ENCODE results near the gene COTL1.

COTL1 gene

DNA sequence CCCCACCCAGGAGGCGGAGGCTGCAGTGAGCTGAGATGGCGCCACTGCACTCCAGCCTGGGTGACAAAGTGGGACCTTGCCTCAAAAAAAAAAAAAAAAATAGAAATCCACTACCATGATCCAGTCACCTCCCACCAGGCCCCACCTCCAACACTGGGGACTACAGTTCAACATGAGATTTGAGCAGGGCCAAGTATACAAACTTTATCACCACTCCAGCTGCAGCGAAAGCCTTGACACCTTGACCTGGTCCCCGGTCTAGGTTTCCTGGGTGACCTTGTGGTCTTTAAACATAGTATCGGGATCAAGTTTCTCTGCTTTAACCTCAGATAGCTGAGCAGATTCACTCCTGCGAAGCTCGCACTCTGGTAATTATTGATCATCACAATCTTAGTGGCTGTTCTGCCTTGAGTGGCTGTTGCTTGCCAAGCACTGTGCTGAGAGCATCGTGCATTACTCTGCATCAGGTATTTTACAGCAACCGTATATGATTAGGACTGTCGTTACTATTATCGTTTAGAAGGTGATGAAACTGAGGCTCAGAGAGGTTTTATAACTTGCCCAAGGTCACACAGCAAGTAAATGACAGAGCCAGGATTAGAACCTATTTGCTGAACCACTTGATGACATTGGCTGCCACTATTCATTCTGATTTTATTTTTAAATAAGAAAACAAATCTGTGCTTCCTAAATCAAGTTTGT is 63.1 kb downstream of the COTL1 start:
- Histone ChIP-seq H3K27me3 (peaks cover 12% of the 10 kb centered on the region; the same call in 1 of the 2 replicates), H3K4me1 (no peaks in the 10 kb centered on the region), H3K4me3 (ENCODE audit: low read depth, low read length) (no peak overlapping the region), H3K36me3 (no peaks in the 10 kb centered on the region), H3K9me3 (no peaks in the 10 kb centered on the region)
- no peak for DNase-seq
- TF ChIP-seq, protein P1, sequence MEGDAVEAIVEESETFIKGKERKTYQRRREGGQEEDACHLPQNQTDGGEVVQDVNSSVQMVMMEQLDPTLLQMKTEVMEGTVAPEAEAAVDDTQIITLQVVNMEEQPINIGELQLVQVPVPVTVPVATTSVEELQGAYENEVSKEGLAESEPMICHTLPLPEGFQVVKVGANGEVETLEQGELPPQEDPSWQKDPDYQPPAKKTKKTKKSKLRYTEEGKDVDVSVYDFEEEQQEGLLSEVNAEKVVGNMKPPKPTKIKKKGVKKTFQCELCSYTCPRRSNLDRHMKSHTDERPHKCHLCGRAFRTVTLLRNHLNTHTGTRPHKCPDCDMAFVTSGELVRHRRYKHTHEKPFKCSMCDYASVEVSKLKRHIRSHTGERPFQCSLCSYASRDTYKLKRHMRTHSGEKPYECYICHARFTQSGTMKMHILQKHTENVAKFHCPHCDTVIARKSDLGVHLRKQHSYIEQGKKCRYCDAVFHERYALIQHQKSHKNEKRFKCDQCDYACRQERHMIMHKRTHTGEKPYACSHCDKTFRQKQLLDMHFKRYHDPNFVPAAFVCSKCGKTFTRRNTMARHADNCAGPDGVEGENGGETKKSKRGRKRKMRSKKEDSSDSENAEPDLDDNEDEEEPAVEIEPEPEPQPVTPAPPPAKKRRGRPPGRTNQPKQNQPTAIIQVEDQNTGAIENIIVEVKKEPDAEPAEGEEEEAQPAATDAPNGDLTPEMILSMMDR (IDR thresholded peaks at IDR 0.05; ENCODE audit: low read depth, low read length), result no peak

DNA sequence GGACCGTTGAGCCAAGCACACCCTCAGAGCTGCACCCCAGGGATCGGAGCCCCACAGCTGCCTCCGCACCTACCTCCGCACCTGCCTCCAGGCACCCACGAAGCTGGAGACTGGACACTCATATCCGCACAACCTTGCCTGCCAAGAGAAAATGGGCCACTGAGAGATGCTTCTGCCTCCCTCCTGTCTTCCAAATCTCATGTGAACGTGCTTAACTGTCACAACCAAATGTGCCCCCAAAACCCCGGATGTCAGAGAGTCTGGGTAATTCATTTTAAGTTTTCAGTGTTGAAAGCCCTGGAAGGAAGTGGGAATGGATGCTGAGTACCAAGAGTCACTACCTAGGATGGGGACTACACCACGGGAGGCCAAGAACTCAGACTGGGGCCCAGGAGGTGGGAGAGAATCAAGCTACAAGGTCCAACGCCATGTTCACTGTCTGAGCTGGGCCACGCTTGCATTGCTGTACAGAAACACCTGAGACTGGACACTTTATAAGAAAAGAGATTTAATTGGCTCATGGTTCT is 63.9 kb downstream of the COTL1 start:
- Histone ChIP-seq H3K4me3 (ENCODE audit: low read depth, low read length) (no peak overlapping the region), H3K9me3 (no peaks in the 10 kb centered on the region), H3K36me3 (no peaks in the 10 kb centered on the region), H3K27me3 (peaks cover 12% of the 10 kb centered on the region; the same call in 1 of the 2 replicates), H3K4me1 (peaks cover 3% of the 10 kb centered on the region; the same call in 1 of the 2 replicates)
- no peak for DNase-seq
- TF ChIP-seq, protein P1 (IDR thresholded peaks at IDR 0.05; ENCODE audit: low read depth, low read length), result no peak

DNA sequence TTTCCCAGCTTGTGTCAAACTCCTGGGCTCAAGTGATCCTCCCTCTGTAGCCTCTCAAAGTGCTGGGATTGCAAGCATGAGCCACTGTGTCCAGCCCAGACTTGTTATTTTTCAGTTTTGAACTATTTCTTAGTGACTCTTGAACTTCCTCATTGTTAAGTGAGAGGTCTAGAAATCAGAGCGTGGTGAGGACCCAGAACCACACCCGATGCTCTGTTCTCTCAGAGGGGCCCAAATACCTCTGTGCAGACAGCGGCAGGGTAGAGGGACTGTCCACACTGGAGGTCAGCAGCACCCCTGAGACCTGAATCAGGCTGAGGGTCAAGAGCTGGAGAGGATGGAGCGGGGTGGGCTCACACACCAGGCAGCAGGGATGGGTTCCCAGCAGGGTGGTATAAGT is 65.7 kb downstream of the COTL1 start:
- Histone ChIP-seq H3K4me1 (peaks cover 3% of the 10 kb centered on the region; the same call in 1 of the 2 replicates), H3K27me3 (peaks cover 7% of the 10 kb centered on the region; the same call in 1 of the 2 replicates), H3K4me3 (ENCODE audit: low read depth, low read length) (no peak overlapping the region), H3K36me3 (no peaks in the 10 kb centered on the region), H3K9me3 (no peaks in the 10 kb centered on the region)
- DNase-seq, result no peak
- TF ChIP-seq, protein P1 (IDR thresholded peaks at IDR 0.05; ENCODE audit: low read depth, low read length), result no peak

DNA sequence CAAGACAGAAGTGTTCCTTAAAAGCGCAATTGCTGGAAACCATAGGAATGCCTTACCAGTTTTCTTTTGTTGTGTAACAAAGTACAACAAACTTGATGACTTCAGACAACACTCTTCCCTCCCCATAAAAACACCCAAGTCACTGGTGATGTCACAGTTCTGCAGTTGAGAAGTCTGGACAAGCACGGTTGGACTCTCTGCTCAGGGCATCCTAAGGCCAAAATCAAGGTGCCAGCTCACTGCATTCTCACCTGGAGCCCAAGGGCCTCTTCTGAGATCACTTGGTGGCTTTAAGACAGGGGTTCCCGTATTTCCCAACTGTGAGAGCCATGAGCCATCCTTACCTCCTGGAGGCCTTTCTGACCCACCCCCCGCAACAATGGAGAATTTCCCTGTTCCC is 67.8 kb downstream of the COTL1 start:
- DNase-seq, result no peak
- H3K27me3 ChIP-seq, result no peaks in the 10 kb centered on the region
- H3K9me3 ChIP-seq, result no peaks in the 10 kb centered on the region
- no peak overlapping the region for H3K4me3 ChIP-seq (ENCODE audit: low read depth, low read length)
- H3K36me3 ChIP-seq, result no peaks in the 10 kb centered on the region
- H3K4me1 ChIP-seq, result peaks cover 3% of the 10 kb centered on the region; the same call in 1 of the 2 replicates
- TF ChIP-seq, protein P1 (IDR thresholded peaks at IDR 0.05; ENCODE audit: low read depth, low read length), result no peak

DNA sequence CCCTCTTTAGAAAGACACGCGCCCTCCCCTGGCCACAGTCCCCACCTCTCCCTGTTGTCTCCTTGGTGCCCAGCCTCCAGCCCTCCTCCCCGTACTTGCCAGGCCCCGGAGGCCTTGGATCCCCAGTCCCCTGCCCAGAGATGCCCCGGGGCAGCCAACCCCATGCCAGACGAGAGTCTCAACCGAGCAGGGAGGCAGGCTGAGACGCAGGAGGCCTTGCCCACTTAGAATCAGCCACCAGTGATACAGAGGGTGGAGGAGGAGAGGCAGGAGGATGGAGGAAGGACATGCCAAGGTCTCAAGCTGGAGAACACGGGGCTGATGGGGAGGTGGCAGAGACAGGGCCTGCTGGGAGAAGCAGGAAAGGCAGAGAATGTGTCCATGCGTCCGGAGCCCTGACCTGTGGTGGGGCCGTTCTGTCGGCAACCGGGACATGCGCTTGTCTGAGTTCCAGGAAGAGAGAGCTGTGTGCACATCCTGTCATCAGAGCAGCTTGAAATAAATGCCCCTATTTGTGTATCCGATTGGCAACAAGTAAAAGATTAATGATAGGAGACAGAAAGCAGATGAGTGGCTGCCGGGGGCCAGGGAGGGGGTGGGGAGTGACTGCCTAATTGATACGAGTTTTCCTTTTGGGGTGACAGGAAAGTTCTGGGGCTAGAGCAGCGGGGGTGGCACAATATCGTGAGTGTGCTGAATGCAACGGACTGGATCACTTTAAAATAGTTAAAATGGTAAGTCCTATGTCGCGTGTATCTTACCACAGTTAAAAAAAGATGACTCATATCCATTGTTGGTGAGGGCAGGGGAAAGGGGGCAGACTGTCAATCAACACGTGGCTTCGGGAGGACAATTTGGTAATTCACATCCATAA is 68.7 kb downstream of the COTL1 start:
- H3K4me3 ChIP-seq (ENCODE audit: low read depth, low read length), result no peak overlapping the region; the same call in 1 of the 2 replicates
- peaks cover 3% of the 10 kb centered on the region; the same call in 1 of the 2 replicates for H3K4me1 ChIP-seq
- H3K9me3 ChIP-seq, result no peaks in the 10 kb centered on the region
- no peak for DNase-seq
- no peaks in the 10 kb centered on the region for H3K36me3 ChIP-seq
- TF ChIP-seq, protein P1 (IDR thresholded peaks at IDR 0.05; ENCODE audit: low read depth, low read length), result no peak
- no peaks in the 10 kb centered on the region for H3K27me3 ChIP-seq
